GM18526 (cell line): ENCODE results near the gene PLPP6.

Source experiments
- POLR2A ChIP-seq: IDR thresholded peaks from 3 replicates; pipeline ENCODE4 v1.6.1; 2011; ENCODE audit not compliant: insufficient read length; ENCODE audit errors: extremely low read depth

The PLPP6 gene

DNA sequence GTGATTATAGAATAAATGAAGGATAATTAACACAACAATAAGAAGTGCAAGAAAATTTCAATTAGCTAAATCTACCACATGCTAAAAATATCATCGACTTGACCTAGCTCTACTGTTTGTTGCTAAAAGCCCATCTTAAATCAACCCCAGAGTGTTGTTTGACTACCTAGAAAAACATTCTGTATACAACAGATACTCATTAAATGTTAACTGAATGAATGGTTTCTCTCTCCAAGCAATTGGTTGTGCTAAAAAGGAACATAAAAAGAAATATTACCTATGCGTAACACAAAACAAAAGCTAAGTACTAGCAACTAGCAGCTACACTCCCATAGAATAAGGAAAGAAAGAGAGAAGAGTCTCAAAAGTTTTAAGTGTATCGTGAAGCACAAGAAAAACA lies 5.5 kb upstream of the PLPP6 start:
- no peak for TF ChIP-seq POLR2A

DNA sequence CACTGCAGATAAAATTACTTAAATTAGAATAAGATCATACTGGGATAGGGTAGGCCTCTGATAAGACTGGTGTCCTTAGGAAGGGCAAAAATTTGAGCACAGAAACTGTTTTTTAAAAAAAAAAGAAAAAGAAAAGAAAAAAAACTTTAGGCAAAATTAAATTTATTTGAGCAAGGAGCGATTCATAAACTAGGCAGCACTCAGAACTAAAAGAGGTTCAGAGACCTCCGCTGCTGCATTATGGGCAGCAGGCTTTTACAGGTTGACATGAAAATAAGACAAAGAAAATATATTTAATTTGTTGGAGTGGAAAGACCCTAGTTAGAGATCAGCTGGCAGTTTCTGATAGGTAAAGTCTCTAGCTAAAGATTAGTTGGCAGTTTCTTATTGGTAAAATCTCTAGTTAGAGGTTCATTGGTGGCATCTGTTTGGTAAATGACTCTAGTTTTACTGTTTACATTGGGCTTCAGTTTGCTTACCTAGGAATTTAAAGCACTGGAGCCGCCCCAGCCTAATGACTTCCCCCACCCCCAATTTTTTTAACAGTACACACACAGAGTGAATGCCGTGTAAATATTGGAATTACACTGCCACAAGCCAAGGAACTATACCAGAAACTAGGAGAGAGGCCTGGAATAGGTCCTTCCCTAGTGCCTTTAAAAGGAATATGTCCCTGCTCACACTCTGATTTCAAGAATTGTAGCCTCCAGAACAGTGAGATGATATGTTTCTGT lies 4.5 kb upstream of the PLPP6 start:
- no peak for TF ChIP-seq POLR2A

DNA sequence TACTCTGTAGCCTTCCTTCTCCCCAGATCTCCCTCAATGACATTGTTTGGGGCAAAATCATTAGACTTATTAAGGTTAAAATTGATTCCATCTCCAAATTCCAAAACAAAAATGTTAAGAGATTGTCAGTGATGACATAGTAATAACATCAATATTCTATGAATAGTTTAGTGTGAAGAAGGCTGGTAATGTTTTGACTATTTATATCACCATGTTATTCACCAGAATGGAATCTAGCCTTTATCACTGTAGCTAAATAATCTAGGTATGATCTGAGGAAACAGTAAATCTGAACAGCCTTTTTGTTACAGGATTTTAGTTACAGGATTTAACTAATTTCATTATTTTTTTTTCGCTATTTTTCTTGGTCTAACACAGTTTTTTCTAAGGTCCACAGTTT lies 929 bp upstream of the PLPP6 start:
- no peak for TF ChIP-seq POLR2A

DNA sequence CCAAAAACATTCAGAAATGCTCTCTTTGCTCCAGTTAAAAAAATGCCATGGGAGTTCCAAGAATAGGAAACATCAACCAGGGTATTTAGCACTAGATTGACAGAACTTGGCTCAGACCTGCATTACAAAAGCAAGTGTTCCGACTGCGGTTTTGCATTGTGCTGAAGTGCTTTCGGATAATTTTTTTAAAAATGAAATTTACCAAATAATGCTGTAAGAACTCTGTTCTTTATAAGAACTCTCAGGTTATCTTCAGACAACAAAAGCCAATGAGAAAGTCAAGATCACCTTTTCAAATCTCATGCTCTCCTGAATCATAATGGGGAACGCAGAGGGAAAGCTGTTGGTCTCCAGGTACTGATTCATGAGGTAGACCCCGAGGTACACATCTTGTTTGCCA lies 483 bp upstream of the PLPP6 start:
- no peak for TF ChIP-seq POLR2A

DNA sequence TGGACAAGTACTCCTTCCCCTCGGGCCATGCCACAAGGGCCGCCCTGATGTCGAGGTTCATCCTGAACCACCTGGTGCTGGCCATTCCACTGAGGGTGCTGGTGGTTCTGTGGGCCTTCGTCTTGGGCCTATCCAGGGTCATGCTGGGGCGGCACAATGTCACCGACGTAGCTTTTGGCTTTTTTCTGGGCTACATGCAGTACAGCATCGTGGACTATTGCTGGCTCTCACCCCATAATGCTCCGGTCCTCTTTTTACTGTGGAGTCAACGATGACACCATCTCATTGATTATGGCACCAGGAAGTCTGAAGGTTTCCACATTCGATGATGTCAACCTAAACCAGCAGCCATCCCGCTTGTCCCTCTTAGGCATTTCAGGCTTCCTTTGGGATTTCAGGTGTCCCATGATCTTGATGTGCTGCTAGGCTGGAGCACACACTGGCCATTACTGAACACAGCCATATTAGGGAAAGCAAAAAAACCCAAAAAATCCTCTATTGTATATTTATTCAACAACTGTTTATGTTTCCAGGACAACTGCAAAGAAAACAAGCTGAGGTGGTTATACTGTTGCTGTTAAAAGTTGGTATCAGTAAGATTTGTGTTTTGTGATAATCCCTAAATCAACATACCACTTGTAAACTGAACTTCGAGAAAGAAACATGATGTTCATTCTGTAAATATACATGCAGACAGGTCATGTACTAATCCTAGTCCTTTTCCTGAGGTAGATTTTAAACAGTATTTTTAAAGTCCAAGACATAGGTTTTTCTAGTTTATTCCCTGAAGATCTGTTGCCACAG lies 1.1 kb downstream of the PLPP6 start:
- no peak for TF ChIP-seq POLR2A

DNA sequence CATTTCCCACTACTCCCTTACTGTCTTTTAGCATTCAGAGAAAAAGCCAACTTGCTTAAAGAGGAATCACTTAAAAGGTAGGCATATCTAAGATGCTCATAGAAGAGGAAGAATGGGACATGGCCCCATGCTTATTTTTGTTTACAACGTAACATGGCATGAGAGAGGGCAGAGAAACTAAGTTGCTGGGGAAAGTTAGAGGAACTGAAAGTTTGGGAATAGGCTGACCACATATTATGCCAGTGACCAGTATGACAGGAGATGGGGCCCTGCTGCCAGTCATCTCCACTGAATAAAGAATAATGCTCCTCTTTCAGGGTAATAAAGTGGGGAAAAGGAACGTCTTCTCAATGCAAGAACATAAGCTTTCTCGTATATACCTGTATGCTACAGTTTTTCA lies 1.9 kb downstream of the PLPP6 start:
- TF ChIP-seq POLR2A = no peak

DNA sequence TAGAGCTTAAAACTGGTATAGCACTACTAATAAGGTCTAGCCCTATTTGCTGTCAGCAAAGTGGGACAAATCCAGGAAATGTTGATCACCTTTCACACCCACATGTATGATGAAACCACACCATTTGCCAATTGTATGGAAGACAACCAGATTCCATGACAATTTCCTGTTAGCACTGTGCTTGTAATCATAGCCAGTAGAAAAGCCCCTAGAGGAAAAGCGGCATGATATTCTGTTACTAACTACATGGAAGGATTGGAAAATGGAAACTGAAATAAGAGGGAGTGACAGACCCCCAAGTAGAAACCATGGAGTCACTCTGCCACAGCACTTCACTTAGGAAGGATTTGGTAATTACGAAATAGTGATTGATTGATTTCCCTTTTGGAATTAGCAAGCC lies 3.3 kb downstream of the PLPP6 start:
- no peak for TF ChIP-seq POLR2A

DNA sequence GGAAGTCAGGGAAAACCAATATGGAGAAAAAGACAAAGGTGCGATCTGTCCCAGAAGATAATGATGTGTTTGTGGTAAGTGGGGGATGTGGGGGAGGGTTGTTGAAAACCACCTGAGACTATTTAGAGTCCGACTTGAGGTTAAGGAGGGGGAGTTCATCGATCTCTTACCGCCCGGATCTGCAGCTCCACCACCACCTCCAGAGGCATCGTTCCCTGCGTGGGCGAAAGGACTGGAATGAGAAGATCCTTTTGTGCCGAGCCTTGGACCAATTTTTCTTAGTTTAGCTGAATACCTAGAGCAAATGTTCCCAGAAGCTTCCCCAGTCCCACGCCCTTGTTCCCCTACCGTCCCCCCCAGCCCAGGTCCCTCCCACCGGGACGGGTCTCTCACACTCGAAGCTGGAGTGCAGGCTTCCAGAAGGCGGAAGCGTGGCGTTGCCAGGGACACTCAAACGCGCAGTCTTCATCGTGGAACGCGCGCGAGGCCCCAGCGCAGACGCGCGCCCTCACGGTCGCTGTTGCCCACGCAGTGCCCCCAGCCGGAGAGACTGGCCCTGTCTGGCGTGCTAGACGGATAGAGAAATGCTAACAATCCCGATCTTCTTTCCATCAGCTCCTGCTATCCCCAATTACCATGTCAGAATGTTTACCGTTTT lies 4.1 kb downstream of the PLPP6 start, which contains the start of gene SPATA6L:
TSS of gene SPATA6L (minus strand) at position 439 of the 658 bp plus-strand sequence. CDS start at position 209, 230 bp downstream.
- TF ChIP-seq POLR2A = no peak

DNA sequence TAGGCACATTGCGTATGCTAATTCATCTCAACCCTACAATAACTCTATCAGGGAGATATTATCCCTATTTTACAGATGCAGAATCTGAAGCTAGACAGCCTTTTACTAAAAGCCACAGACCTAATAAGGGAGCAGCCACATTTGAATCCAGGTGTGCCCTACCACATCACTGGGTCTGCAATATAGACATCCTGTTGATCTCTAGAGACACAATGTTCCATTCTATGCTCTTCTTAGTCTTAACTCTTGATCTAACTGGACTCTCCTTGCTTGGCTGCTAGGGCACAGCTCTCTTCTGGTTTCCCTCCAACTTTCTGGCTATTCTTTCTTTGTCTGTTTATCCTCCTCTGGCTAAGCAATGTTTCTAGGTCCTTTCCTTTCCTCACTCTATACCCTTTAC lies 5.6 kb downstream of the PLPP6 start:
- no peak for TF ChIP-seq POLR2A

DNA sequence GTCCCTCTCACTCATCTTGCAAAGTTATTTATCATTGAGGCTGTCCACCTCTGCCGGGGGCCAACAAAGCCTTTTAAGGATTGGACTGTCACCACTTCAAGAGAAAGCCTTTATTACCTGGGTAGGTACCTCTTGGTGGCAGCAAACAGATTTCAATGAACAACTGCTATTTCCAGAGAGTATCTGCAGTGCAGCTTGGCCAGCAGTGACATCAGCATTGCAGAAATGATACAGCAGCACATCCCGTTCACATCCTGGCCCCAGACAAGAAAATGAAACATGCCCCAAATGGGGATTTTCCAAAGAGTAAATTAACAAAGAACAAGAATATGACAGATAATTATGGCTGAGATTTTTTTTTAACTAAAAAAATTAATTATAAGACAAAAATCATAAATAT lies 6.5 kb downstream of the PLPP6 start:
- TF ChIP-seq POLR2A = no peak

DNA sequence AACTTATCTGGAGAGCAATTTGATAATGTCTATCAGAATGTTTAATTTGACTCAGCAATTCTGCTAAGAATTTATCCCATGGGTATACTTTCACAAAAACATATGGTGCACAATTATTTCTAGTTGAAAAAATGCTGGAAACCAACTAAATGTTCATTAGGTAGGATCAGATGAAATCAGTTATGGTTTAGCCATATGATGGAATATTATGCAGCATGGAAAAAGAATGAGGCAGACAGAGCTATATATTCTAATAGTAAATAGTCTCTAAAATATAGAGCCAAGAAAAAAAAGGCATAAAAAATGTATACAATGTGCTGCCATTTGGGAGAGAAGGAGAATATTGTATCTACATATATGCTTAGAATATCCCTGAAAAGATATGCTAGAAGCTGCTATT lies 7.8 kb downstream of the PLPP6 start:
- no peak for TF ChIP-seq POLR2A

DNA sequence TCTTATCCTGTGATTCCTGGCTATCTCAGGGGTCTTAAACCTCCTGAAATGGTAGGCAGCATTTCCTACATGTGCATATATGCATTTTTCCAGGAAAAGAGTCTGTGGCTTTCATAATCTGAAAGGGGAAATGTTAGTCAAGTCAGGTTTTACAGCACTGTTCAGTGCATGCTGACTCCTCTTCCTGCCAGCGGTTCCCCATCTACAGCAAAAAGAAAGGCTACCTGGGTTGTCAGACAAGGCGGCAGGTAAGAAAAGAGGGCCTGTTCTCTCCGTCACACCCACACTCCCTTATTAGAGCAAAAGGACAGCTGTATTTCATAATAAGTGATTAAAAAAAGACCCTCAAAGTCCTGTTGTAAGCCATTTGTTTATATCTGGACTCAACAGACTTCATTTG lies 8.5 kb downstream of the PLPP6 start:
- TF ChIP-seq POLR2A = no peak

DNA sequence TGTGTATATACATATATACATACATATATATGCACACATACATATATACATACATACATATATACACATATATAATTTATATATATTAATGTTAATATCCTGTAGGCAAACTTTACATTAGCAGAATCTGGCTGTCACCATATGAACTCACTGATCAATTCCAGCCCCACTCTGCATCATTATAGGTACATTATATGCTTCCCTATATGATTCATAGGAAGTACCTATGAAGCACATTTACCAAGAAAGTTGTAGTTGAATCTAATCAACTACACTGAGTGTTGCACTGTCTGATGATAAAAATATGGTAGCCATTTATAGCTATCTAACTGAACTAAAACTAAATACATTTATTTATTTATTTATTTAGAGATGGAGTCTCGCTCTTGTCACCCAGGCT lies 9.6 kb downstream of the PLPP6 start:
- no peak for TF ChIP-seq POLR2A

DNA sequence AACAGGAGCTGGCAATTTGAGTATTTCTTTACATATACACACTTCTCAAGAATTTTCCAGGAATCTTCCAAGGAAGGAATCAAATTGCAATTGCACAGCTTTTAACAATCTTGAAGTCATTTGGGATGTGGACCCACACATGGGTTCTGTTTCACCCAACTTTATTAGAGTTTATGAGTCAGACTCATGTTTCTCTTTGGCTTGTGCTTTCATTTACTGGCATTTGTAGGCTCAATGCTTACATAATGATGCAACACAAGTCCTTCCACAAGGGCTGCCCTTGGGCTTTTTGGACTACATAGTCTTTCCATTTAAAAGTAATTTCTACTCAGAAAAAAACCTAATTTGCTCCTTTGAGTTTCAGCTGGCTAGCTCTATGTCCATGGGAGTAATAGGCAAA lies 12.7 kb downstream of the PLPP6 start:
- no peak for TF ChIP-seq POLR2A

DNA sequence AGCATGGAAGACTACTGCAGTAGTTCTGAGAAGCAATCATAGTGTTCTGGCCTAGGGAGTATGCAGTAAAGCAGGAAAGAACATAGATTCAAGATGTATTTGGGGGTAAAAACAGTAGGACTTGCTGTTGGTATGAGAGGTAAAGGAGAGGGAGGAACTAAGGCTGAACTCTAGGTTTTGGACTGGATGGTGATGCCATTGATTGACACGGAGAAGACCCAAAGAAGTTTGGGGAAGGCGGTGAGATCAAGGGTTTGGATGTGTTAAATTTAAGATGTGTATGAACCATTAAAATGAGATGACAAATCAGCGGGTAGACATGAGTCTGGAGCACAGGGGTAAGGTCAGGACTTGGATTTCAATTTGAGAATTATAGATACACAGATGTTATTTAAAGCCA lies 15.3 kb downstream of the PLPP6 start:
- TF ChIP-seq POLR2A = no peak

DNA sequence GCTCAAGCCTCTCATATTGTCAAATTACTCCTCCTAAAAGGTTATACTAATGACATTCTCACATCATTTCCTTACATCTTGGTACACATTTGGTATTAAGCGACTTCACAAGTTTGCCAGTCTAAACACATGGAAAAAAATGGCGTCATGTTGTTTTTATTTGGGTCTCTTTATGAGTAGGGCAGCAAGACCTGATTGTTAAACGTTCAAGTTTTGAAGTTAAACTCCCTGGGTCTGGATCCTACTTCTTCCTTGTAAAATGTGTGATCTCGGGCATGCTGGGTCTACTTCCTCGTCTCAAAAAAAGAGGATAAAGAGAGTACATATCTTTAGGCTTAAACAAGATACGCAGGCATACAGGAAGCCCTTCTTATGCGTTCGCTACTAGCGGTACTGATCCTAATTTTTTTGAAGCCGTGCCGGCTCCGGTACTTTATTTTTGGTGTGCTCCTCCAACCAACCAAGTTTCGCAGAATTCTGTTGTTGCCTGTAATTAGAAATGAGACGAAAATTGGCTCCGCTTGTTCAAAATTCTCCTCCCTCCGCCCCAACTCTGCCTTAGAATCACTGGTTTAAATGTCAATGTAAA lies 16.7 kb downstream of the PLPP6 start:
- no peak for TF ChIP-seq POLR2A
